ENCODE measurements around the gene R3HDM2. TPM values are rescaled to one million over a fixed set of nuclear protein-coding genes. Genes with fewer than 3 reads are reported as not detected.

The R3HDM2 gene
- total and polyA plus RNA-seq, 4 donors = 18.1 to 60.7 (median 30.6) TPM

DNA sequence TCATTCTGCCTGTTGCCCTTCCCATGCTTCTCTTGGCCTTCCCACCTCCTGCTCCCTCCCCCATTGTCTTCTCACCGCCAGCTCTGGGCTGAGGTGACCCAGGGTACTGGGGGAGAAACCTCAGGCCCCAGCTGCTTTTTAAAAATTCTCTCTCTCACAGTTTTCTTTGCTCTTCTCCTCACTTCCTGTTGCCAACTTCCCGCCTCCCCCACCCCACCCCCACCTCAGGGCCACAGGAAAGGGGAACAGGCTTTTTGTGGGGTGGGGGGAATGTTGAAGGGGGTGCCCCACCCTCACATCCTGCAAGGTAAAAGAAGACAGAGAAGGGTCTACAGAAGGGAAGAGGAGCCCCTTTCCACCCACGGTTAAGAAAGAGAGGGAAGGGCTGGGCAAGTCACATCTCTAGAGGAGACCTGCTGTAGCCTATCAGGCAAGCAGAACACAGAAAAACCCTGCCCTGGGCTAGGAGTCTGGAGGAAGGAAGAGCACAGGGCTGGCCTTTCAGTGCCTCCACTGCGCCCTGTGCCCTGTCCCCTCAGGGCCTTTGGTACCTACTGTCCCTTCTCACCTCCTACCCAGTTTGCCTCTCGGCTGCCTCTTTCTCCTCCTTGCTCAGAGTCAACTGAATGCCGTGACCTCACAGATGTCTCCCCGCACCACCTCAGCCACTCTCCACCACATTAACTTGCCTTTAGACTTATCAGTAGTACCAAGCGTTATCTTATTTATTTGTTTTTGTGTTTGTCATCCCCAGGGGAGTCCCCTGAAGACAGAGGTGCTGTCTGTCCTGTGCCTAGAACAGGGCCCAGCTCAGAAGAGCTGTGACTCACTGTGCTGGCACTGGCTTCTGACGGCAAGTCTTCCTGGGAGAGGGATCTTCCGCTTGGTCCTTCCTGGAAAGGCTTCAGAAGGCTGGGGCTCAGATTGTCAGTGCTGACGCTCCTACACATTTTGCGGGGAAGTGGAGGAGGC is 47.2 kb upstream of the R3HDM2 start:
- H3K4me3 ChIP-seq = peak overlapping the region; percentile 23
- peak overlapping the region in 1 of 2 donors; percentile 78 for H3K27ac ChIP-seq (ENCODE audit: low read depth in 1 of 2, low read length in 1 of 2)
- peaks cover 0 to 17% (median 0%) of the 10 kb centered on the region in 5 donors for H3K4me1 ChIP-seq (ENCODE audit: control insufficient read depth in 5 of 5, insufficient read depth in 5 of 5, low read length in 5 of 5)
- DNase-seq (no peak), ATAC-seq (ENCODE audit: insufficient read depth, low FRiP score) (no peak)
- peaks cover 0 to 50% (median 43%) of the 10 kb centered on the region in 3 donors for H3K27me3 ChIP-seq (ENCODE audit: control insufficient read depth in 3 of 3, insufficient read depth in 3 of 3, low read length in 2 of 3)
- TF ChIP-seq CTCF (IDR thresholded peaks at IDR 0.05; ENCODE audit: control extremely low read depth, extremely low read depth) = no peak
- H3K9ac ChIP-seq (ENCODE audit: insufficient read depth in 1 of 2, low read length in 2 of 2) = no peak overlapping the region
- H3K9me3 ChIP-seq (ENCODE audit: control insufficient read depth in 4 of 4, insufficient read depth in 3 of 4, low read length in 3 of 4) = no peaks in the 10 kb centered on the region
- WGBS, 2 donors = 32 to 56% methylated on average over 12 of the region's 12 CpGs
- H3K36me3 ChIP-seq (ENCODE audit: control insufficient read depth in 4 of 4, insufficient read depth in 4 of 4, low read length in 4 of 4) = no peaks in the 10 kb centered on the region

GRCh38 chr12:57476993-57477709 is 46.3 kb upstream of the R3HDM2 start:
- peaks cover 0 to 17% (median 0%) of the 10 kb centered on the region in 5 donors for H3K4me1 ChIP-seq (ENCODE audit: control insufficient read depth in 5 of 5, insufficient read depth in 5 of 5, low read length in 5 of 5)
- ATAC-seq (ENCODE audit: insufficient read depth, low FRiP score) = no peak
- H3K27me3 ChIP-seq (ENCODE audit: control insufficient read depth in 3 of 3, insufficient read depth in 3 of 3, low read length in 2 of 3) = peaks cover 0 to 53% (median 43%) of the 10 kb centered on the region in 3 donors
- WGBS, 2 donors = 42 to 58% methylated on average over 15 of the region's 15 CpGs
- H3K9me3 ChIP-seq (ENCODE audit: control insufficient read depth in 4 of 4, insufficient read depth in 3 of 4, low read length in 3 of 4) = no peaks in the 10 kb centered on the region
- DNase-seq = no peak
- H3K27ac ChIP-seq (ENCODE audit: low read depth in 1 of 2, low read length in 1 of 2) = peak overlapping the region in 1 of 2 donors; percentile 78
- H3K4me3 ChIP-seq = peak overlapping the region; percentile 23
- H3K9ac ChIP-seq (ENCODE audit: insufficient read depth in 1 of 2, low read length in 2 of 2) = no peak overlapping the region
- no peak for TF ChIP-seq CTCF (IDR thresholded peaks at IDR 0.05; ENCODE audit: control extremely low read depth, extremely low read depth)
- no peaks in the 10 kb centered on the region for H3K36me3 ChIP-seq (ENCODE audit: control insufficient read depth in 4 of 4, insufficient read depth in 4 of 4, low read length in 4 of 4)

DNA sequence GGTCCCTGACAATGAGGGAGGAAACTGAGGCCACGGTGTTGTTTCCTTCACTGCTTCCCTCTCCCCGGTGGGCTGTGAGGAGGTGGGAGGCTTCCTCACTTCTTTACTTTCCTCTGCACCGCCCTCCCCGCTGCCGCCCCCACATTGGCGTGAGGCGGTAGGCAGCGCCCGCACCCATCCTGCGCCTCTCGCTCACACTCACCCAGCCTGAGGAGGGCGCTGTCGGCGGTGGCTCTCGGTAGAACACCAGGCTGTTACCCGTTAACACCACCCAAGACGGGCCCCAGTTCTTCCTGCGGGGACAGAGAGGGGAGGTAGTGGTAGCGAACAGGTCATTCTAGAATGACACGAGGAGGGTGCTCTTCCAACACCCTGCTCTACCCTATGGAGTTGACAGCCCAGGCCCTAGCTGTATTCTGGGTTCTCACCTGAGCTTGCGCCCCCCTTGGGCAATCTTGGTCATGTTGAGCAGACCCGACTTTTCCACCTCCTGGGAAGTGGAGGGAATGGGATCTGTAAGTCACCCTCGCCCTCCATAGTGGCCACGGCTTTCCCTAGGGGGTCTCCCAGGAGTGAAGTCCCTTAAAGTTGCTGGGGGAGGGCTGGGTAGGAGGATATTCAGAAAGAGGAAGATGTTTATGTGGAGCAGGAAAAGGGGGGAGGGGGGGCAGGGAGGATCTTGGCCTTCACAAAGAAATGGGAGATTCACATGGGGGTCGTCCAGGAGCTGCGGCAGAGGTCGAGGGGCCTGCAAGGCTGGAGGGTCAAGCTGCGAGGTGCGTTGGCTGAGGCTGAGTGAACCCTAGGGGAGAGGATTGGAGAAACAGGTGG is 45.5 kb upstream of the R3HDM2 start:
- ATAC-seq (ENCODE audit: insufficient read depth, low FRiP score) (no peak), DNase-seq (no peak)
- Histone ChIP-seq H3K36me3 (ENCODE audit: control insufficient read depth in 4 of 4, insufficient read depth in 4 of 4, low read length in 4 of 4) (no peaks in the 10 kb centered on the region), H3K9me3 (ENCODE audit: control insufficient read depth in 4 of 4, insufficient read depth in 3 of 4, low read length in 3 of 4) (no peaks in the 10 kb centered on the region), H3K4me3 (peak overlapping the region; percentile 0), H3K4me1 (ENCODE audit: control insufficient read depth in 5 of 5, insufficient read depth in 5 of 5, low read length in 5 of 5) (peaks cover 0 to 17% (median 0%) of the 10 kb centered on the region in 5 donors), H3K27me3 (ENCODE audit: control insufficient read depth in 3 of 3, insufficient read depth in 3 of 3, low read length in 2 of 3) (peaks cover 0 to 53% (median 43%) of the 10 kb centered on the region in 3 donors), H3K9ac (ENCODE audit: insufficient read depth in 1 of 2, low read length in 2 of 2) (no peak overlapping the region), H3K27ac (ENCODE audit: low read depth in 1 of 2, low read length in 1 of 2) (peak overlapping the region in 1 of 2 donors; percentile 6)
- no peak for TF ChIP-seq CTCF (IDR thresholded peaks at IDR 0.05; ENCODE audit: control extremely low read depth, extremely low read depth)
- 8 to 14% methylated on average over 28 to 29 of the region's 29 CpGs for WGBS, 2 donors

Measured in lung (tissue), 12 donors.